ENCODE measurements around the gene F2.

F2 gene

GRCh38 chr11:46760429-46761128 is 41.6 kb downstream of the F2 start:
- H4K20me1 ChIP-seq (ENCODE audit: insufficient read depth) = no peaks in the 10 kb centered on the region
- H3K27me3 ChIP-seq (ENCODE audit: insufficient read depth, low read depth) = no peaks in the 10 kb centered on the region
- H3K4me3 ChIP-seq (IDR thresholded peaks at IDR 0.05; ENCODE audit: insufficient read depth, low read depth, low read length) = no peak overlapping the region
- no peak overlapping the region for H3K9ac ChIP-seq
- H3K4me1 ChIP-seq (ENCODE audit: low read depth, poor library complexity, severe bottlenecking) = no peaks in the 10 kb centered on the region
- no peaks in the 10 kb centered on the region for H3K36me3 ChIP-seq (ENCODE audit: insufficient read depth)
- no peak overlapping the region for H3K27ac ChIP-seq
- no peak overlapping the region for H2AFZ ChIP-seq (ENCODE audit: low read depth)
- H3K4me2 ChIP-seq = no peak overlapping the region
- no peak for TF ChIP-seq CTCF (conservative IDR thresholded peaks at IDR 0.05; ENCODE audit: low read depth, low read length)
- no peaks in the 10 kb centered on the region for H3K79me2 ChIP-seq (ENCODE audit: insufficient read depth, low read depth)

- H3K27me3 ChIP-seq (ENCODE audit: insufficient read depth, low read depth) = no peaks in the 10 kb centered on the region
- no peaks in the 10 kb centered on the region for H3K4me1 ChIP-seq (ENCODE audit: low read depth, poor library complexity, severe bottlenecking)
- no peak overlapping the region for H3K27ac ChIP-seq
- no peak overlapping the region for H2AFZ ChIP-seq (ENCODE audit: low read depth)
- H3K79me2 ChIP-seq (ENCODE audit: insufficient read depth, low read depth) = no peaks in the 10 kb centered on the region
- H3K4me3 ChIP-seq (IDR thresholded peaks at IDR 0.05; ENCODE audit: insufficient read depth, low read depth, low read length) = no peak overlapping the region
- H4K20me1 ChIP-seq (ENCODE audit: insufficient read depth) = no peaks in the 10 kb centered on the region
- H3K36me3 ChIP-seq (ENCODE audit: insufficient read depth) = no peaks in the 10 kb centered on the region; the same call in 1 of the 2 replicates
- no peak for TF ChIP-seq CTCF (conservative IDR thresholded peaks at IDR 0.05; ENCODE audit: low read depth, low read length)
- no peak overlapping the region for H3K9ac ChIP-seq
- H3K4me2 ChIP-seq = no peak overlapping the region
Measured at GRCh38 chr11:46761807-46762206, 42.8 kb downstream of the F2 start.

- no peak overlapping the region for H3K4me2 ChIP-seq
- H3K4me3 ChIP-seq (IDR thresholded peaks at IDR 0.05; ENCODE audit: insufficient read depth, low read depth, low read length) = no peak overlapping the region
- TF ChIP-seq CTCF (conservative IDR thresholded peaks at IDR 0.05; ENCODE audit: low read depth, low read length) = no peak
- no peaks in the 10 kb centered on the region for H3K79me2 ChIP-seq (ENCODE audit: insufficient read depth, low read depth)
- H3K27ac ChIP-seq = no peak overlapping the region
- H4K20me1 ChIP-seq (ENCODE audit: insufficient read depth) = no peaks in the 10 kb centered on the region
- H3K4me1 ChIP-seq (ENCODE audit: low read depth, poor library complexity, severe bottlenecking) = no peaks in the 10 kb centered on the region
- H3K9ac ChIP-seq = no peak overlapping the region
- no peak overlapping the region for H2AFZ ChIP-seq (ENCODE audit: low read depth)
- no peaks in the 10 kb centered on the region; the same call in 1 of the 2 replicates for H3K36me3 ChIP-seq (ENCODE audit: insufficient read depth)
- no peaks in the 10 kb centered on the region for H3K27me3 ChIP-seq (ENCODE audit: insufficient read depth, low read depth)
Measured at GRCh38 chr11:46762248-46762647, 43.2 kb downstream of the F2 start.

- H3K36me3 ChIP-seq (ENCODE audit: insufficient read depth) = no peaks in the 10 kb centered on the region; the same call in 1 of the 2 replicates
- H3K9ac ChIP-seq = no peak overlapping the region
- no peaks in the 10 kb centered on the region for H3K27me3 ChIP-seq (ENCODE audit: insufficient read depth, low read depth)
- H3K27ac ChIP-seq = no peak overlapping the region
- TF ChIP-seq CTCF (conservative IDR thresholded peaks at IDR 0.05; ENCODE audit: low read depth, low read length) = no peak
- no peaks in the 10 kb centered on the region for H4K20me1 ChIP-seq (ENCODE audit: insufficient read depth)
- H3K4me1 ChIP-seq (ENCODE audit: low read depth, poor library complexity, severe bottlenecking) = no peaks in the 10 kb centered on the region
- no peak overlapping the region for H2AFZ ChIP-seq (ENCODE audit: low read depth)
- H3K4me2 ChIP-seq = no peak overlapping the region
- H3K79me2 ChIP-seq (ENCODE audit: insufficient read depth, low read depth) = no peaks in the 10 kb centered on the region
- no peak overlapping the region for H3K4me3 ChIP-seq (IDR thresholded peaks at IDR 0.05; ENCODE audit: insufficient read depth, low read depth, low read length)
Measured at GRCh38 chr11:46766656-46767055, 47.6 kb downstream of the F2 start.
